NCI-H748 (cell line): ENCODE data around the gene TRMT10C.
"Not testable (repeated sequence)": the region's sequence is repeated elsewhere in the genome, so short reads cannot be mapped to it uniquely, and the experiment has no call there.

Experiments used
- DNase-seq: peaks from one replicate; lab custom pipeline; 2025; ENCODE audit not compliant: unreplicated experiment; lab: John Stamatoyannopoulos, UW

The TRMT10C gene

DNA sequence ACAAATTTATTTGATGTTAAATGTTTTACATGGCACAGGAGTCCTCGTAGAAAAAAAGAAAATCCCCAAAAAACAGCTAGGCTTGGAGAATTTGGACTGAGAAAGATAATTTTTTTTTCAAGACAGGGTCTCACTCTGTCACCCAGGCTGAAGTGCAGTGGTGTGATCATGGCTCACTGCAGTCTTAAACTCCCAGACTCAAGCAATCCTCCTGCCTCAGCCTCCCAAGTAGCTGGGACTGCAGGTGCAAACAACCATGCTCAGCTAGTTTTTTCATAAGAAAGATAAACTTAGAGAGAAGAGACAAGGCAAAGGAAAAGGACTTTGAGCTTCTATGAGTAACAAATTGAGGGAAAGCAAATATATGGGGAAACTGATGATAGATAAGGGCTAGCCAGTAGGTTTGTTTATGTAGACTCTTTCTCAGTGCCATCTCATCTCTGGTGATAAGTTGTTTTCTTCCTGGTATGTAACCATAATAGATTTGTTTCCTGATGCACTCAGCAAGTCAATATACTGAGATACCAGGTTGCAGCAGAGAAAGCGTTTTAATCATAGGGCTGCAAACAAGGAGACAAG lies 13.1 kb upstream of the TRMT10C start:
- no peak for DNase-seq

DNA sequence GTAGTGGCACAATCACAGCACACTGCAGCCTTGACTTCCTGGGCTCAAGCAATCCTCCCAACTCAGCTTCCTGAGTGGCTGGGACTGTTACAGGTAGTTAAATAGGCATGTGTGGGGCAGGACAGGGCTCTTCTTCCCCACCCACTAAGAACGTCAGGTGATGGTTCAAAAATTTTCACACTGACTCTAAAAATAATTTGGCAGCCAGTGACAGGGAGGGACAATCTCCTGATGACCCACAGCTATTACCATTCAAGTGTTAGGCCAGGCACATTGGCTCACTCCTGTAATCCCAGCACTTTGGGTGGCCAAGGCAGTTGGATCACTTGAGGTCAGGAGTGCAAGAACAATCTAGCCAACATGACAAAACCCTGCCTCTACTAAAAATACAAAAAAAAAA lies 12.2 kb upstream of the TRMT10C start:
- DNase-seq: no peak

DNA sequence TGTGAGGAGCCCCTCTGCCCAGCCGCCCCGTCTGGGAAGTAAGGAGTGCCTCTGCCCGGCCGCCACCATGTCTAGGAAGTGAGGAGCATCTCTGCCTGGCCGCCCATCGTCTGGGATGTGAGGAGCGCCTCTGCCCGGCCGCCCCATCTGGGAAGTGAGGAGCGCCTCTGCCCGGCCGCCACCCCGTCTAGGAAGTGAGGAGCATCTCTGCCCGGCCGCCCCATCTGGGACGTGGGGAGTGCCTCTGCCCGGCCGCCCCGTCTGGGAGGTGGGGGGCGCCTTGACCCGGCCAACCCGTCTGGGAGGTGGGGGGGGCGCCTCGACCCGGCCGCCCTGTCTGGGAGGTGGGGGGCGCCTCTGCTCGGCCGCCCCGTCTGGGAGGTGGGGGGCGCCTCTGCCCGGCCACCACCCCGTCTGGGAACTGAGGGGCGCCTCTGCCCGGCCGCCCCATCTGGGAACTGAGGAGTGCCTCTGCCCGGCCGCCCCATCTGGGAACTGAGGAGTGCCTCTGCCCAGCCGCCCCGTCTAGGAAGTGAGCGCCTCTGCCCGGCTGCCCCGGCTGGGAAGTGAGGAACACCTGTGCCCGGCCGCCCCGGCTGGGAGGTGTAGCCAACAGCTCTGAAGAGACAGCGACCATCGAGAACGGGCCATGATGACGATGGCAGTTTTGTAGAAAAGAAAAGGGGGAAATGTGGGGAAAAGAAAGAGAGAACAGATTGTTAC lies 10.1 kb upstream of the TRMT10C start:
- not testable (repeated sequence) for DNase-seq

DNA sequence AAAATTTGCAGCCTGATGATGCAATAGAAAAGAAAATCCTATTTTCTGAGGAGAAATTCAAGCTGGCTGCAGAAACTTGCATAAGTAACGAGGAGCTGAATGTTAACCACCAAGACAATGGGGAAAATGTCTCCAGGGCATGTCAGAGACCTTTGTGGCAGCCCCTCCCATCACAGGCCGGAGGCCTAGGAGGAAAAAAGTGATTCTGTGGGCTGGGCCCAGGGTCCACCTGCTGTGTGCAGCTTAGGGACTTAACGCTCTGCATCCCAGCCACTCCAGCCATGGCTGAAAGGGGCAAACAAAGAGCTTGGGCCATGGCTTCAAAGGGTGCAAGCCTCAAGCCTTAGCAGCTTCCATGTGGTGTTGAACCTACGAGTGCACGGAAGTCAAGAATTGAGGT lies 8.3 kb upstream of the TRMT10C start:
- not testable (repeated sequence) for DNase-seq

DNA sequence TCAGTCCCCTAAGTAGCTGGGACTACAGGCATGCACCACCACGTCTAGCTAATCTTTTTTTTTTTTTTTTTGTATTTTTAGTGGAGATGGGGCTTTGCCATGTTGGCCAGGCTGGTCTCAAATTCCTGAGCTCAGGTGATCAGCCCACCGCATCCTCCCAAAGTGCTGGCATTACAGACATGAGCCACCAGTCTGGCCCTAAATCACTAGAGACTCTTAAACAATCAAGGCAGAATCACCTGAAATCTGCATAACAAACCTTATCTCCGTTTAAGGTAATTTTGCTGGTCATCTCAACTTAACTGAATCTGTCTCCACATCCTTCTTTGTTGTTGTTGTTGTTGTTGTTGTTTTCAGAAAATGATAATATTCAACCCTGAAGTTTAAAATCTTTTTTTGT lies 5.6 kb upstream of the TRMT10C start:
- DNase-seq: no peak

DNA sequence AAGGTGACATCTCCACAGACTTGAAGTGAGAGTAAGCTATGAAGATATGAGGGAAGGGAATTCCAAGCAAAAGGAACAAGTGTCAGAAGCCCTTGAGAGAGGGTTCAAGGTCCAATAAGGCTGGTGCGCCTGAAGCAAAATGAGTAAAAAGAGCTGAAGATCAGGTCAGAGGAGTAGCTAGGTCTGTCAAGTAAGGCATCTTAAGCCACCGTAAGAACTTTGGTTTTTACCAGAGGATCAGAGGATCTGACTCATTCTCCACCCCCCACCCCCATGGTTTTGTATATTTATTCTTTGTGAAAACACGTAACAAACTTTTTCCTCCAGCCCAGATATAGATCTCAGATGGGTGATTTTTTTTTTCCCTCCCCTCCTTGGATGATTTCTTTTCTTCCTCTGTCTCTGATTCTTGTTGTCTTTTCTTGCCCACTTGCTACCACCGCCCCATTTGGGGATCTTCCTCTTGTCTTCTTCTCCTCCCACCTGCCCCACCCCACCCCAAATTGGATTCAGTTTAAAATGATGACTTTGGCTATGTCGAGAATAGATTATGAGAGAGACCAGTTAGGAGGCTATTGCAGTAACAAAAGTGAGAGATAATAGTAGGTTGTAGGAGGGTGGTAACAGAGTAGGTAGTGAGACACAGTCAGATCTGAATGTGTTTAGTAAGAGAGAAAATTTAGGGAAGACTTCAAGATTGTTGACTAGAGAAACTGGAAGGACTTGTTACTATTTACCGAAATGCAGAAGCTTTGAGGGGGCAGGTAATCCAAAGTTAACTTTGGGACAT lies 6.1 kb downstream of the TRMT10C start:
- no peak for DNase-seq

DNA sequence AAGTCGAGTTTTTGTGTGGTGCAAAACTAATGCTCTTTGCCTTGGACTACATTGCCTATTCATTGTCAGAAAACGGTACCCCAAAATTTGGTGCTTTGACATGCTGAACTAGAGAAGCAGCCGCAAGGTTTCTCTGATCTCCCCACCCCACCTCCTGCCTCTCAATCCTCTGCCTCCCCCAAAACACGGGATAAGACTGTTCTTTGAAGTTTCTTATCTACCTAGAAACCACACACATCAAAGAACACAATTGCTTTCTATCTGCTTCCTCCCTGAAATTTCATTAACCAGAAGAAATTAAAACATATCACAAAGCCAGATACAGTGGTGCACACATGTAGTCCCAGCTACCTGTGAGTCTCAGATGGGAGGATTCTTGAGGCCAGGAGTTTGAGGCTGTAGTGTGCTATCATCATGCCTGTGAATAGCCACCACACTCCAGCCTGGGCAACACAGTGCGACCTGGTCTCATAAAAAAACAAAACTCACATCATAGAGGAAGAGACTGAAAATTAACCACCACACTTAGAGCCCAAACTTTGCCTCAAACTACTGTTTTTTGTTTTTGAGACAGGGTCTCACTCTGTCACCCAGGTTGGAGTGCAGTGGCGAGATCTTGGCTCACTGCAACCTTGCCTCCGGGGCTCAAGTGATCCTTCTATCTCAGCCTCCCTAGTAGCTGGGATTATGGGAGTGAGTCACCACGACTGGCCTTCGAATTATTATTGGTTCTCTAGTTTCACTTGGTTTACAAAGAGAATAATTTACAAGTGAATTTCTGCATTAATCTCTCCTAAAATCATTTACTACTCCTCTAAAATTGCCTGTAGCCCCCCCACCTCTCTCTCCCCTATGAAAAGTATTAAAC lies 9.6 kb downstream of the TRMT10C start:
- no peak for DNase-seq

DNA sequence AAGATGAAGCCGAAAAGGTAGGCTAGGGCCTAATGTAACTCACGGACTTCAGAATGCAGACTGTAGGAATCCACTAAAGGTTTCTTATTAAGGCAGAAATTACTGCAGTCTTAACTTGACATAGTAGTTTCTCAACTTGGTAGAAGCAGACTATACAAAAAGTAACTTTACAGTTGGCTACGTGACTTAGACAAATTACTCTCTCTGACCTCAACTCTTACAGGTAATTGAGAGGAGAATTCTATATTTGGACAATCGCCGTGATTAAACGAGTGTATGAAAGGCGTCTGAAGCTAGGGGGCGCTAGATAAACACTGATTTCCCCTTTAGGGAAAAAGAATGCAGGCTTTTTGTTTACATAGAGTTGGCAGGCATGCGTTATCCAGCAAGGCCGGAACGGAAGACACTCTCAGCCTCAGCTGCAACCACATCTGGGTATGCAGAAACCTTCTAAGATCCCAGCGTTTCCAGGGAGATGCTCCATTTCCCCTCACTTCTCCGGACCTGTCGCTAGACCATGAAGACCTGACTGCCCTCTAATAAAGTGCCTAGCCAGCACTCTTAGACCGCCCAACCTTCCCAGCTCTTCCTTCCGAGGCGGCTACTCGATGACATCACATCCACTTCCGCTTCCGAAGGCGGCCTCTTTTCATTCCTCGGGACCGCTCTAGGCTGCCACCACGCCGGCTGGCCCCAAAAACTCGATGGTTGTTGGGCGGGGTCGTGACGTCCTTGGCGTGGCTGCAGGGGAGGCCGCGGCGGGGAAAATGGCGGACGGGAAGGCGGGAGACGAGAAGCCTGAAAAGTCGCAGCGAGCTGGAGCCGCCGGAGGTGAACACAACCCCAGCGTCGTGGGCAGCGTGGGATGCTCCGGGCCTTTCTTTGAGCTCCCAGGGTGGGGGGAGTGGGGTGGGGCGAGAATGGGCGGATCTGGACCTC lies 12.1 kb downstream of the TRMT10C start, which contains the start of gene PCNP:
Gene PCNP, plus strand, starts transcription at position 732 of the 939 bp plus-strand sequence. Its CDS starts 36 bp downstream, at position 768.
- peak; percentile 98 for DNase-seq

DNA sequence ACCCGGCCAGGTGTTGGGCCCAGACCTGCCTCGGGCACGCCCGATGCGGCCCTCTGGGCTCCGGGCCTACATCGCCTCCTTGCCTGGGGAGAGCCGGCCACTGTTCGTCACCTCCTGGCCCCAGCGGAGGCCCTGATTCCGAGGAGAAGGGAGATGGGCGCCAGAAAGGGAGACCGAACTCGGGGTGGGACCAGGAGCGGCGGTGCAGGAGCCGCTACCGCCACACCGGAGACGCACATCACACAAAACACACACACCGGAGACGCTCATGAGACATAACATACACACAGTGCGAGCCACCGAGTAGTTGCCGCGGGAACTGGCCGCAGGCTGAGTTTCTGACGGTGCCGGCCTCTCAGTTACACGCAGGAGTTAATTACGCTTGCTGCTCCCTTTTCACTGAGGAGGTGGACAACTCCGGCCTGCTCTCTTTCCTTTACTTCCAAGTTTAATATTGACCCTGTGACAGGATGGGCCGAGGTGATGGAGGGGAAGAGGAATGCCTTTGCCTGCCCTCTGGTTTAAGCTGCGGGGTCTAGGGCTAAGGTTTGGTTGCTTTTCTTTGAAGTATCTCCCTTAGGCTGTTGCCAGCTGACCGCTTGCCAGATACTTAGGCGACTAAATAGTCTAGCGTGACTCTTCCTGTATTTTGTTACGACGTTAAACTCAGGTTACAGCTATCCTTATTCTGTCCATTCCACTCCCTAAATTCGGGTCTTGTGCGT lies 12.9 kb downstream of the TRMT10C start:
- peak; percentile 69 for DNase-seq

DNA sequence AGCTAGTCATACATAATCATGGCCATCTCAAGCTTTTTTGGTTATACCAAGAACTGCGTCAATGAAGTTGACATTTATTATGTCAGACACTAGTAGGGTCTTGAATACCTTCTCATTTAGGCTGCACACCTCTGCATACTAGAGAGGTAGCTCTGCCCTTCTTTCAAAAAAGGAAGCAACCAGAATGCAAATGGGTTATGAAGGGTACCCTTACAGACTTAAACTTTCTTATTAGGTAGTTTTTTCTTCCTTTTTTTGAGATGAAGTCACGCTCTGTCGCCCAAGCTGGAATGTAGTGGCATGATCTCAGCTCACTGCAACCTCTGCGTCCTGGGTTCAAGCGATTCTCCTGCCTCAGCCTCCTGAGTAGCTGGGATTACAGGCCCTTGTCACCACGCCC lies 15.6 kb downstream of the TRMT10C start:
- DNase-seq: no peak

DNA sequence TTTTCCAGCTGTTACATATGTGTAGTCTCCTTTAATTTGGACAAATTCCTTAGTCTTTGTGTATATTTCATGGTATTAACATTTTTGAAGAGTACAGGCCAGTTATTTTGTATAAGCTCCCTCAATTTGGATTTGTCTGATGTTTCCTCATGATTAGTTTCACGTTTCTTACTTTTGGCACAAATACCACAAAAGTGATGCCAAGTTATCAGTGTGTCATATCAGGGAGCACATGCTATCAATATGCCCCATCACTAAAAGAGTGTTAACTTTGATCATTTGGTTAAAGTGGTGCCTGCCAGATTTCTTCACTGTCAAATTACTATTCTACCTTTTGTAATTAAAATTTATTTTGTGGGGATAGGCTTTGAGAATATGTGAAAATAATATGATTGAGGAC lies 26.9 kb downstream of the TRMT10C start:
- DNase-seq: no peak

DNA sequence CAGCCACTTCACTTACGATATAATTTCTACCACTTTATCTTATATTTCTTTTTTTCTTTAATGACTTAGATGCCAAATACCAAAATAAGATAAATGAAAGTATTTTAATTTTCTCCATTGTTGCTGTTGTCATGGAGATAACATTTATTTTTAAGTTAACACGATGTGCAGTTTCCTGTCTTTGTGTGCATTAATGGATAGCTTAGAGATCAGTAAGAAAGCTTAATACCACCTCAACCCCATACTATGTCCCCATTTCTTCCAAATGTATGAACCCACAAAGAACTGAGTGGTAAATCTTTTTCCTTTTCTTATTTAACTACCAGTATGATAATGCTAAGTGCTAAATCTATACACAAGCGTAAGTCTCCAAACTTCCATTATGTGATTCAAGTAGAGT lies 29.4 kb downstream of the TRMT10C start:
- no peak for DNase-seq

DNA sequence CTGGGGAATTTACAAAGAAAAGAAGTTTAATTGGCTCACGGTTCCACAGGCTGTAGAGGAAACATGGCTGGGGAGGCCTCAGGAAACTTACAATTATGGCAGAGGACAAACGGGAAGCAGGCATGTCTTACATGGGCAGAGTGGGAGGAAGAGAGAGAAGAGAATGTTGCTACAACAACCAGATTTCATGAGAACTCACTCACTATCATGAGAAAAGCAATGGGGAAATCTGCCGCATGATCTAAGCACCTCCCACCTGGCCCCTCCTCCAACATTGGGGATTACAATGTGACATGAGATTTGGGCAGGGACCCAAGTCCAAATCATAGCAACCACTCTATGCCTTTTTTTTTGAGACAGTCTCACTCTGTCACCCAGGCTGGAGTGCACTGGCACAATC lies 41.1 kb downstream of the TRMT10C start:
- no peak for DNase-seq

DNA sequence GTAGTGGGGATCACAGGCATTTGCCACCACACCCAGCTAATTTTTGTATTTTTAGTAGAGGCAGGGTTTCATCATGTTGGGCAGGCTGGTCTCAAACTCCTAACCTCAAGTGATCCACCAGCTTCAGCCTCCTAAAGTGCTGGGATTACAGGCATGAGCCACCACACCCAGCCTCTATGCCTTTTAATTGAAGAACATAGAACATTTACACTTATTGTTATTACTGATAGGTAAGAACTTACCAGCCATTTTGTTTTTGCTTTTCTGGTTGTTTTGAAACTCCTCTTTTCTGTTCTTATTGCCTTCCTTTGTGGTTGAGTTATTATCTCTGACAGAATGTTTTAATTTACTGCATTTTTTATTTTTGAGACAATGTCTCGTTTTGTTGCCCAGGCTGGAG lies 41.5 kb downstream of the TRMT10C start:
- no peak for DNase-seq

DNA sequence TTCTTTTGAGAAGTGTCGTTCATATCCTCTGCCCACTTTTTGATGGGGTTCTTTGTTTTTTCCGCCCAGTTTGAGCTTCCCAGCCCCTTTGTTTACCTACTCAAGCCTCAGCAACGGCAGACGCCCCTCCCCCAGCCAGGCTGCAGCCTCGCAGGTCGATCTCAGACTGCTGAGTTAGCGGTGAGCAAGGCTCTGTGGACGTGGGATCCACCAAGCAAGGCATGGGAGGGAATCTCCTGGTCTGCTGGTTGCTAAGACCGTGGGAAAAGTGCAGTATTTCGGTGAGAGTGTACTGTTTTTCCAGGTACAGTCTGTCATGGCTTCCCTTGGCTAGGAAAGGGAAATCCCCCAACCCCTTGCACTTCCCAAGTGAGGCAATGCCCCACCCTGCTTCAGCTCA lies 43.7 kb downstream of the TRMT10C start:
- peak; percentile 39 for DNase-seq

DNA sequence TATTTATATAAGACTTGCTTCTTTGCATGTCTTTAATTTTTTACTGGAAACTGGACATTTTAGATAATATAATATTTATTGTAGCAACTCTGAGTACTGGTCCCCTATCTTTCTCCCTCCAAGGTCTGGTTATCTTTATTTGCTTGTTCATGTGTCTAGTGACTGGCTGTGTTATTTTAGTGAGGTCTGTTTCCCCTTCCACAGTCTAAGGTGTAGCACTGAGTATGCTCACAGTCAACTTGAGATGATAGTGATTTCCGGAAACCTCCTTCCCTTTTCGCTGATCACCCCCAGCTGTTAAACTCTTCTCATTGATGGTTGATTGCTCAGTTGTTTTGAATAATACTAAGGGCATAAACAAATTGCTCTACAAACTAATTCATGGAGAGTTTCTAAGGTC lies 49.4 kb downstream of the TRMT10C start:
- no peak for DNase-seq

DNA sequence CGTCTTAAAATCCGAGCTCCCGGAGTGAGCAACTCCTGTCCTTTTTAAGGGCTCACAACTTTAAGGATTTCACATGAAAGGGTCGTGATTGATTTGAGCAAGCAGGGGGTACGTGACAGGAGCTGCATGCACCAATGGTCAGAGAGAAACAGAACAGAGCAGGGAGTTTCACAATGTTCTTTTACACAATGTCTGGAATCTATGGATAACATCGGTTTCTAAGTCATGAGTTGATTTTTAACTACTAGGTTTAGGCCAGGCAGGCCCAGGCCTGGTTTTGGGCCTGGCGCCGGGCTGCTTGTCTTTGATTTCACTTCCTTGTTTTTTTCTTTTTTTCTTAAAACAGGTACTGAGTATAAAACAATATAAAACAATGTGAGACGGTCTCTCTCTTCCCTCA lies 51.3 kb downstream of the TRMT10C start:
- not testable (repeated sequence) for DNase-seq

DNA sequence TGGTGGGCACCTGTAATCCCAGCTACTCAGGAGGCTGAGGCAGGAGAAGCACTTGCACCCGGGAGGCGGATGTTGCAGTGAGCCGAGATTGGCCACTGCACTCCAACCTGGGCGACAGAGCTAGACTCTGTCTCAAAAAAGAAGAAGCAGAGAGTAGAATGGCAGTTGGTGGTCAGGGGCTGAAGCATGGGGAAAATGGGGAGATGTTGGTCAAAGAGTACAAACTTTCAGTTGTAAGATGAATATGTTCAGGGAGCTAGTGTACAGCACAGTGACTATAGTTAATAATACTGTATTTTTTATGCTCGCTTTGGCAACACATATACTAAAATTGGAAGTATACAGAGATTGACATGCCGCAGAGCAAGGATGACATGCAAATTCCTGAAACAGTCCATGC lies 53.9 kb downstream of the TRMT10C start:
- DNase-seq: no peak
